Activated CD4-positive, alpha-beta T cell treated with anti-CD3 and anti-CD28 coated beads, Interleukin-2, amount 10 ng/mL, durations not matched to agents 7 days and 5 days (primary cell): ENCODE measurements around the gene EYS. TPM values are rescaled to one million over a fixed set of nuclear protein-coding genes. Genes with fewer than 3 reads are reported as not detected.

ENCODE experiments used
- CTCF ChIA-PET: fragments of 350-600 bp; sonication (Branson Sonifier 250); formaldehyde crosslinking; loops from one replicate; lab custom pipeline; 2021; ENCODE audit warnings: antibody characterized with exemption; lab: Charles Lee
- POLR2A ChIA-PET: fragments of 350-600 bp; sonication (Branson Sonifier 250); formaldehyde crosslinking; loops from one replicate; lab custom pipeline; 2021; ENCODE audit warnings: antibody characterized with exemption; lab: Charles Lee
- DNase-seq: peaks from one replicate; pipeline ENCODE4 v3.0.0-alpha.2; 2020
- H3K27ac Mint-ChIP-seq: one replicate; pipeline ENCODE4 v1.8.0; 2021; ENCODE audit warnings: mild to moderate bottlenecking, moderate library complexity, mixed read lengths
- H3K27me3 Mint-ChIP-seq: one replicate; pipeline ENCODE4 v1.8.0; 2021; ENCODE audit warnings: mixed read lengths
- H3K36me3 Mint-ChIP-seq: one replicate; pipeline ENCODE4 v1.8.0; 2021; ENCODE audit warnings: low read depth, mixed read lengths
- H3K4me1 Mint-ChIP-seq: one replicate; pipeline ENCODE4 v1.8.0; 2021; ENCODE audit warnings: mixed read lengths
- H3K4me3 Mint-ChIP-seq: one replicate; pipeline ENCODE4 v1.8.0; 2021; ENCODE audit warnings: mild to moderate bottlenecking, moderate library complexity, mixed read lengths
- H3K9me3 Mint-ChIP-seq: one replicate; pipeline ENCODE4 v1.8.0; 2021; ENCODE audit warnings: mixed read lengths
- total RNA-seq, 2 experiments: library from RNA; stranded (reverse); gene quantifications; one replicate each; pipeline ENCODE4 v1.2.3, GENCODE V29; 2021

EYS gene
- total RNA-seq, 2 experiments from 2014 or later, result not detected

DNA sequence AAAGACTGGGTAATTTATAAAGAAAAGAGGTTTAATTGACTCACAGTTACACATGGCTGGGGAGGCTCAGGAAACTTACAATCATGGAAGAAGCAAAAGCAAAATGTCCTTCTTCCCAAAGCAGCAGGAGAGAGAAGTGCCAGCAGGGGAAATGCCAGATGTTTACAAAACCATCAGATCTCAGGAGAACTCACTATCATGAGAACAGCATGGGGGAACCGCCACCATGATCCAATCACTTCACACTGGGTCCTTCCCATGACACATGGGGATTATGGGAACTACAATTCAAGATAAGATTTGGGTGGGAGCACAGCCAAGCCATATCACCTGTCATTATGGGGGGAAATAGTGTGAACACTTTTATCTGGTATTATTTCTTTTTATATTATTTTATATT, 557.2 kb downstream of the EYS start:
- no peaks in the 10 kb centered on the region for H3K4me1 Mint-ChIP-seq
- ChIA-PET CTCF (no interaction called here), POLR2A (no interaction called here)
- peaks cover 7% of the 10 kb centered on the region for H3K9me3 Mint-ChIP-seq
- H3K36me3 Mint-ChIP-seq, result no peaks in the 10 kb centered on the region
- DNase-seq, result no peak
- H3K27ac Mint-ChIP-seq, result no peak overlapping the region
- no peaks in the 10 kb centered on the region for H3K27me3 Mint-ChIP-seq
- H3K4me3 Mint-ChIP-seq, result no peak overlapping the region

DNA sequence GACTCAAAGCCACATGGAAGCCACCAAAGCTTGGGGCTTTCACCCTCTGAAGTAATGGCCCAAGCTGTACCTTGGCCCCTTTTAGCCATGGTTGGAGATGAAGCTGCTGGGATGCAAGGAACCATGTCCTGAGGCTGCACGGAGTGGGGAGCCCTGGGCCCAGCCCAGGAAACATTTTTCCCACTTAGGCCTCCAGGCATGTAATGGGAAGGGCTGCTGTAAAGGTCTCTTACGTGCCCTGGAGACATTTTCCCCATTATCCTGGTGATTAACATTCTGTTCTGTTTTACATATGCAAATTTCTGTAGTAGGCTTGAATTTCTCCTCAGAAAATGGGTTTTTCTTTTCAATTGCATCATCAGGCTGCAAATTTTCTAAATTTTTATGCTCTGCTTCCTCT, 558.2 kb downstream of the EYS start:
- no peak for DNase-seq
- POLR2A ChIA-PET, result no interaction called here
- no peak overlapping the region for H3K4me3 Mint-ChIP-seq
- no peaks in the 10 kb centered on the region for H3K36me3 Mint-ChIP-seq
- peaks cover 7% of the 10 kb centered on the region for H3K9me3 Mint-ChIP-seq
- CTCF ChIA-PET, result no interaction called here
- H3K27me3 Mint-ChIP-seq, result no peaks in the 10 kb centered on the region
- H3K27ac Mint-ChIP-seq, result no peak overlapping the region
- no peaks in the 10 kb centered on the region for H3K4me1 Mint-ChIP-seq

DNA sequence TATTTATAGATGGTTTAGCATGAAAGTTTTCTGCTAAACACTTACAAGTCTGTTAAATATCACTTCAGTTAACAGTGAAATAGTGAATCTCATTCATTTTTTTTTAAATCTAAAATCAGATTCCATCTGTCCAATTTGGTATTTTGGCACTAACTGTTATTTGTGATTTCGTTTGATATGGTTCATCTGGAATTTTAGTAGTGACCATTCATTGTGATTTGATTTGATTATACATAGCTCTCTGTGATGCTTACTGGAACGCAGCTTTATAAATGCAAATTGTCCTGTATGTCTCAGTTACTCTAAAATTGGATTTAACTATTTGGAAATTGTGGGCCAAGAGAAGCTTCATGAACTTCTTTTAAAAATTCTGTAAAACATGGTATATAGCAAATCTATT, 571.5 kb downstream of the EYS start:
- H3K4me1 Mint-ChIP-seq, result no peaks in the 10 kb centered on the region
- CTCF ChIA-PET, result no interaction called here
- no peak overlapping the region for H3K4me3 Mint-ChIP-seq
- POLR2A ChIA-PET, result no interaction called here
- no peak overlapping the region for H3K27ac Mint-ChIP-seq
- peaks cover 19% of the 10 kb centered on the region for H3K9me3 Mint-ChIP-seq
- no peak for DNase-seq
- no peaks in the 10 kb centered on the region for H3K27me3 Mint-ChIP-seq
- H3K36me3 Mint-ChIP-seq, result no peaks in the 10 kb centered on the region

DNA sequence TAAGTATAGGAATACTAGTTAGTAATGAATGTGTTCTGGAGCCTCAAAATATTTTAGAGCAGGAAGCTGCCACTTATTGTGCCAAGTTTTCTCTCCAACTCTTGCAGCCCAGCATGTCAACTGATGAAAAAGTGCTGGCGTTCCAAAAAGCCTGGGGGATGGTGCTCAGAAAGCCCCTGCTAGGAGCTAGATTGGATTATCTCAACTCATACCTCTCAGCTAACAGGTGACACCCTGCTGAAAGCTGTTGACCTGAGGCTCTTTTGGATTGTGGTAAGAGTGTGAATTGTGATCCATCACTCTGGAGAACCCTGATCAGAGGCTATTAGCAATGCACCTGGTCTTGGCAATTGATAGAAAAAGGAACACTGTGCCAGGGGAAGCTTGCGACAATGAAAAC, 580.4 kb downstream of the EYS start:
- H3K27ac Mint-ChIP-seq, result no peak overlapping the region
- CTCF ChIA-PET, result no interaction called here
- no peak overlapping the region for H3K4me3 Mint-ChIP-seq
- H3K4me1 Mint-ChIP-seq, result no peaks in the 10 kb centered on the region
- no peaks in the 10 kb centered on the region for H3K36me3 Mint-ChIP-seq
- H3K9me3 Mint-ChIP-seq, result peaks cover 9% of the 10 kb centered on the region
- POLR2A ChIA-PET, result no interaction called here
- H3K27me3 Mint-ChIP-seq, result no peaks in the 10 kb centered on the region
- DNase-seq, result no peak

DNA sequence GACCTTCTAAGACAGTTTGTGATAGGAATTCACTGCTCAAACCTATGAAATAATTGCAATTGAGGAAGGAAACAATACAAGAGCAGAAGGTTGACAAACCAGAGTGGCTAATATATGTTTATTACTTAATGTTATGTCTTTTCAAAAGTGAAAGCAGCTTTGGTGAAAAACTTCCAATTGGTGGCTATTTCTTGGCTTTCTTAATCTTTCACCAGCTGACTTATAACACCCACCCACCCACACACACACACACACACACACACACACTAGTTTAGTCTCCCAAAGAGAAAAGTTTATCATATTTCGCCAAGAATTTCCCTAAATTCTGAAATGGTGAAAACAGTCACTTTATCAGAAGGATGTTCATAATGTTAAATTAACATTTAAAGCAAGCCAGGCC, 583.5 kb downstream of the EYS start:
- ChIA-PET POLR2A (no interaction called here), CTCF (no interaction called here)
- H3K4me3 Mint-ChIP-seq, result no peak overlapping the region
- H3K36me3 Mint-ChIP-seq, result no peaks in the 10 kb centered on the region
- peaks cover 9% of the 10 kb centered on the region for H3K9me3 Mint-ChIP-seq
- DNase-seq, result no peak
- H3K27ac Mint-ChIP-seq, result no peak overlapping the region
- H3K27me3 Mint-ChIP-seq, result no peaks in the 10 kb centered on the region
- no peaks in the 10 kb centered on the region for H3K4me1 Mint-ChIP-seq

DNA sequence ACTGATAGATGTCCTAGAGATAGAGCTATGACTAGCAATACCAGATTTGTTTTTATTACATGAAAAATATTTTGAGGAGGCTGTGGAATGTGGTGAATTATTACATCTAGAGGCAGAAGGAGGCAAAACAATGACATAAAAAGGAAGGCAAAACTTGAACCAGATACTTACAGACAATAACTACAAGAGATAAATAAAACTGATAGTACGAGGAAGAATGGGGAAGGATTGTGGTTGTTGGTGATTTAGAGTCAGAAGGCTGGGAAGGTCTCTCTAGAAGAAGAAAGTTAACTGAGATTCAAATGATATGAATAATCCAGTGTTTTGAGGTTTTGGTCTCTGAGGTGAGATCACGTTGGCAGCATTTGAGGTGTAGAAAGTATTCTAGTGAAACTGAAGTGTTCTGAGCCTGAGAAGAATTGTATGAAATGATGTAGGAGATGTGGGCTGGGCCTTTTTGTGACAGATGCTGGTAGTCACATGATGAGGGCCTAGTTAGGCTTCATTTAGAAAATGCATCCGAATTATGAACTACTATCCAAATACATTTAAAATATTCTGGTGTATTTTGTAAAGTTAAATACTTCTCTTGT, 589.1 kb downstream of the EYS start:
- Mint-ChIP-seq H3K27me3 (no peaks in the 10 kb centered on the region), H3K36me3 (no peaks in the 10 kb centered on the region), H3K4me3 (no peak overlapping the region), H3K27ac (no peak overlapping the region), H3K4me1 (no peaks in the 10 kb centered on the region), H3K9me3 (peaks cover 12% of the 10 kb centered on the region)
- POLR2A ChIA-PET, result no interaction called here
- no peak for DNase-seq
- CTCF ChIA-PET, result no interaction called here

DNA sequence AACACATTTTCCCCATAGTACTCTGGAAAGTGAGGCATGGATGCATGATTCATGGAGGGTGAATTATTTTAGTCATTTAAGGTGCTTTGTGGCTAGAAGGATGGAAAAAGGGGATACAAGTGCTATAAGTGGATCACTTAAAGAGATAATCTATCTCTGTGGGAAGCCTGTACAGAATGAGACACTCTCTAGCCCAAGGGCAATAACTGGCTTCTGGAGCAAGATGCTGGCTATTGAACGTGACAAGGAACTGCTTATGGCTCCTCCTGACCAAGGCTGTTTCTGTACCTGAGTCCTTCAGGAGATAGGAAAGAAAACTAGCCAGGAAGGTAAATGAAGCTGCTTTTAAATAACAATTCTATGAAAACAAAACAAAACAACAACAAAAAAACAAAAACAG, 590.7 kb downstream of the EYS start:
- H3K9me3 Mint-ChIP-seq, result peaks cover 16% of the 10 kb centered on the region
- H3K27me3 Mint-ChIP-seq, result no peaks in the 10 kb centered on the region
- ChIA-PET CTCF (no interaction called here), POLR2A (no interaction called here)
- no peaks in the 10 kb centered on the region for H3K4me1 Mint-ChIP-seq
- H3K36me3 Mint-ChIP-seq, result no peaks in the 10 kb centered on the region
- DNase-seq, result no peak
- H3K4me3 Mint-ChIP-seq, result no peak overlapping the region
- no peak overlapping the region for H3K27ac Mint-ChIP-seq

DNA sequence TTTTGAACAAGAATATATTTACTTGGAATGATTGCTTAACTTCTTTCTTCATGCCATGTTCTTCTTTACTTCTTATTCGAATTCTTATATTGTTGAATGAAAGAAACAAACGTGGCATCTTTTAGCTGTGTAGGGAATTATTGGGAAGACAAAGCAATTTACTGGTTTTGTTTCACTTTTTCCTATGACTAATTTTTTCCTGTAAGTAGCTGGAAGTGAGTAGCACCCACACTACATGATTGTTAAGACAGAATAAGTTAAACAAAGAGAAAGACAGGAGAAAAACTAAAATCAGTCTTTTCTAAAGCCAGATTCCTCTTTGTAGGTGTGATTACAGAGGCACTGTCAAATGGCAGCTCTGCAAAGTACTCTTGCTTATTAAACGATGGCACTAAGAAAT, 593.4 kb downstream of the EYS start:
- H3K27me3 Mint-ChIP-seq, result no peaks in the 10 kb centered on the region
- H3K27ac Mint-ChIP-seq, result no peak overlapping the region
- CTCF ChIA-PET, result no interaction called here
- POLR2A ChIA-PET, result no interaction called here
- H3K36me3 Mint-ChIP-seq, result no peaks in the 10 kb centered on the region
- no peak overlapping the region for H3K4me3 Mint-ChIP-seq
- no peaks in the 10 kb centered on the region for H3K4me1 Mint-ChIP-seq
- H3K9me3 Mint-ChIP-seq, result peaks cover 14% of the 10 kb centered on the region
- no peak for DNase-seq

DNA sequence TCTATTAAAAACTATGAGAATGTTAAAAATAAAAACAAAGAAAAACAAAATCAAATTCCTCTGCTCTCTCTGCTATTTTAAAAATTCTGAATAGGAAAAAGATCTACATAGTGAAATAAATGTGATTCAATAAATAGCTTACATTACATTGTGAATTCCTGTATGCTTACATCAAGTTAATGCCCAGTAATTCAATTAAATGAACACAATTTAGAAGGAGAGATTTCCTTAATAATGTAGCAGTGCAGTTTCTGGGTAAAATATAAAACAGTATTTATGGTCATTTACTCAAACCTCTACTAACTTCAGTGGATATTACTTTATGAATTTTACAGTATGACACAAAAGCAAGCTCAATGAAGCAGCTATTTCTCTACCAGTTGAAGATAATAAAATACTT, 594.6 kb downstream of the EYS start:
- H3K9me3 Mint-ChIP-seq, result peaks cover 10% of the 10 kb centered on the region
- POLR2A ChIA-PET, result no interaction called here

DNA sequence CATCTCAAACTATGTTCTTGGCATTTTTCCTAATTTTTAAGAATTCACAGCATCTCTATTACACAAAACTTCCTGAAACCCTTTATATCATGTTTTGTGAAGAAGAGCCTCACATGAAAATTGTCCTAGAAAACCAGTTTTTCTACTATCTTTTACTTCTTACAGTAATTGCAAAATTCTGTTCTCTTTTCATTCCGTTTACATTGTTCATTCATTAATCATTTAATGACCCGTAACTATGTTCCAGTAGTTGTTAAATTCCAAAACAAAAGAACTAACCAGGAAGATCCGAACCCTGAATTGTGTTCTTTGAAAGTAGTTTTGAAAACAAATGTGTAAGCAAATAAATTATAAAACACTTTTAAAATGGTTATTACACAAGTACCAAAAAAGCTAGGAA, 597.0 kb downstream of the EYS start:
- peaks cover 6% of the 10 kb centered on the region for H3K9me3 Mint-ChIP-seq
- H3K27me3 Mint-ChIP-seq, result no peaks in the 10 kb centered on the region
- H3K4me1 Mint-ChIP-seq, result no peaks in the 10 kb centered on the region
- no peak for DNase-seq
- ChIA-PET CTCF (no interaction called here), POLR2A (no interaction called here)
- H3K36me3 Mint-ChIP-seq, result no peaks in the 10 kb centered on the region
- H3K4me3 Mint-ChIP-seq, result no peak overlapping the region
- no peak overlapping the region for H3K27ac Mint-ChIP-seq

More for the DNA sequence above, 594.6 kb downstream of the EYS start:
- Mint-ChIP-seq H3K4me1 (no peaks in the 10 kb centered on the region), H3K27ac (no peak overlapping the region), H3K27me3 (no peaks in the 10 kb centered on the region), H3K4me3 (no peak overlapping the region), H3K36me3 (no peaks in the 10 kb centered on the region)
- no peak for DNase-seq
- CTCF ChIA-PET, result no interaction called here

DNA sequence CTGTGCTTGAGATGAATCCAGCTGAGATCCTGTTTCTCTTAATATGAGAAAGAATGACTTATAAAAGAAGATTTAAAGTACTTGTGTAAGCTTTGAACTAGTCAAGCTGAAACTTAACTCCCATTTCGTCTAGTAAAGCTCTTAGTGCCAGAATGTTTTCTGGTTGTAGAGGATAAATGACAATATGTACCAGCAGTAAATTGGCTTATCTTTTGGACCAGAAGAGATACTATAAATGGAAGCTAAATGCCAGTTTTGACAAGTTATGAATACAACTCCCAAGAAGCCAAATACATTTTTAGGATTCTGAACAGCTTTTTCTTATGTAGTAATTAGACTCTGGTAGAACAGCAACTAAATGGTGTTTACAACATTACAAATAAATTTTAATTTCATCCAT, 608.7 kb downstream of the EYS start:
- peaks cover 2% of the 10 kb centered on the region for H3K9me3 Mint-ChIP-seq
- no peak overlapping the region for H3K27ac Mint-ChIP-seq
- no peaks in the 10 kb centered on the region for H3K4me1 Mint-ChIP-seq
- H3K27me3 Mint-ChIP-seq, result no peaks in the 10 kb centered on the region
- DNase-seq, result no peak
- H3K4me3 Mint-ChIP-seq, result no peak overlapping the region
- H3K36me3 Mint-ChIP-seq, result no peaks in the 10 kb centered on the region
- POLR2A ChIA-PET, result no interaction called here
- CTCF ChIA-PET, result no interaction called here

DNA sequence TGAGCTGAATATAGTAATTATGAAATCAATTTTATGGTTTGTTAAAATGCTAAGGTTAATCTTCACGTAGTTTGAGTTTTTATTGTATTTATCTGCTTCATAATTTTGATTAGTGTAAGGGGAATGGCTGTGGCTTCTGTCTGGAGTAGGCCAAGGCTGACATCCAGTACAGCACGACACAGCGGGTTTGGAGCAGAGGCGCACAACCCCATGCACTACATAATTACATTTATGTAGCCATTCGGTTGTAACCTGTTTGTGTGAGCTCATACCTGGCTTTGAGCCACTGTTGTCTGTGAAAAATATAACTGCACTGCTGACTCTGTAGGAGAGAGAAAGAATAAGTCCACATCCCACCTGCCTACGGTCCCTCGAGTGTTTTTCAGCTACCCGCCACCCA, 615.5 kb downstream of the EYS start:
- H3K9me3 Mint-ChIP-seq, result peaks cover 13% of the 10 kb centered on the region
- POLR2A ChIA-PET, result no interaction called here
- H3K4me3 Mint-ChIP-seq, result no peak overlapping the region
- H3K27me3 Mint-ChIP-seq, result no peaks in the 10 kb centered on the region
- CTCF ChIA-PET, result no interaction called here
- no peak for DNase-seq
- no peak overlapping the region for H3K27ac Mint-ChIP-seq
- H3K4me1 Mint-ChIP-seq, result no peaks in the 10 kb centered on the region
- no peaks in the 10 kb centered on the region for H3K36me3 Mint-ChIP-seq

DNA sequence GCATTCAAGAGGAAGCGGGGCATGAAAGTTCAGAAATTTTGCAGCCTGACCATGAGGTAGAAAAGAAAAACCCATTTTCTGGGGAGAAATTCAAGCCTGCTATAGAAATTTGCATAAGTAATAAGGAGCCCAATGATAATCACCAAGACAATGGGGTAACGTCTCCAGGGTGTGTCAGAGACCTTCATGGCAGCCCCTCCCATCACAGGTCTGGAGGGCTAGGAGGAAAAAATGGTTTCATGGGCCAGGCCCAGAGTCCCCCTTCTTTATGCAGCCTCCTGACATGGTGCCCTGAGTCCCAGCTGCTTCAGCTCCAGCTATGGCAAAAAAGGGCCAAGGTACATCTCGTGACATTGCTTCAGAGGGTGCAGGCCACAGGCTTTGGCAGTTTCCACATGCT, 618.5 kb downstream of the EYS start:
- POLR2A ChIA-PET, result no interaction called here
- DNase-seq, result no peak
- H3K27ac Mint-ChIP-seq, result no peak overlapping the region
- no peak overlapping the region for H3K4me3 Mint-ChIP-seq
- H3K9me3 Mint-ChIP-seq, result peaks cover 17% of the 10 kb centered on the region
- H3K36me3 Mint-ChIP-seq, result no peaks in the 10 kb centered on the region
- CTCF ChIA-PET, result no interaction called here
- no peaks in the 10 kb centered on the region for H3K27me3 Mint-ChIP-seq
- no peaks in the 10 kb centered on the region for H3K4me1 Mint-ChIP-seq

DNA sequence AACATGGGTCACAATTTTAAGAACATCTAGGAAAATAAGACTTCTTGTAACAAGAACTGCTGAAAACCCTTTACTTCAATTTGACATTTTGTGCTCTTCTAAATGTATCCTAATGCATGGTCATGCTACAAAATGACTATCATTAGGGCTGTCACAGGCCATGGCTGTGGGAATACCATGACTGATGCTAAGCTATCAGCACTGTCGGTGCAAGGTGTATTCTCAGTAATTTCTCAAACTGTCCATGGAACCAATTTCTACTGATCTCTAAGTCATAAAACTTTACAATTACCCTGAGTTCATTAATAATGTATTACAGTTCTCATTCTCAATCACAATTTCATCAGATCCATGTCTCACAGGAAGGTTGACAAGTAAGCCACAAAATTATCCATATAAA, 625.3 kb downstream of the EYS start:
- Mint-ChIP-seq H3K27ac (no peak overlapping the region), H3K36me3 (no peaks in the 10 kb centered on the region), H3K4me3 (no peak overlapping the region), H3K4me1 (no peaks in the 10 kb centered on the region), H3K27me3 (no peaks in the 10 kb centered on the region), H3K9me3 (peaks cover 9% of the 10 kb centered on the region)
- ChIA-PET CTCF (no interaction called here), POLR2A (no interaction called here)
- DNase-seq, result no peak
